ENCODE measurements around the gene RTEL1. TPM values are rescaled to one million over a fixed set of nuclear protein-coding genes. Genes with fewer than 3 reads are reported as not detected.

Gene RTEL1
- total RNA-seq, 4 donors from 2014 or later, result 10.2 to 34.4 (median 21.6) TPM

- no peak for ATAC-seq (ENCODE audit: low FRiP score)
- TF ChIP-seq, protein P1, sequence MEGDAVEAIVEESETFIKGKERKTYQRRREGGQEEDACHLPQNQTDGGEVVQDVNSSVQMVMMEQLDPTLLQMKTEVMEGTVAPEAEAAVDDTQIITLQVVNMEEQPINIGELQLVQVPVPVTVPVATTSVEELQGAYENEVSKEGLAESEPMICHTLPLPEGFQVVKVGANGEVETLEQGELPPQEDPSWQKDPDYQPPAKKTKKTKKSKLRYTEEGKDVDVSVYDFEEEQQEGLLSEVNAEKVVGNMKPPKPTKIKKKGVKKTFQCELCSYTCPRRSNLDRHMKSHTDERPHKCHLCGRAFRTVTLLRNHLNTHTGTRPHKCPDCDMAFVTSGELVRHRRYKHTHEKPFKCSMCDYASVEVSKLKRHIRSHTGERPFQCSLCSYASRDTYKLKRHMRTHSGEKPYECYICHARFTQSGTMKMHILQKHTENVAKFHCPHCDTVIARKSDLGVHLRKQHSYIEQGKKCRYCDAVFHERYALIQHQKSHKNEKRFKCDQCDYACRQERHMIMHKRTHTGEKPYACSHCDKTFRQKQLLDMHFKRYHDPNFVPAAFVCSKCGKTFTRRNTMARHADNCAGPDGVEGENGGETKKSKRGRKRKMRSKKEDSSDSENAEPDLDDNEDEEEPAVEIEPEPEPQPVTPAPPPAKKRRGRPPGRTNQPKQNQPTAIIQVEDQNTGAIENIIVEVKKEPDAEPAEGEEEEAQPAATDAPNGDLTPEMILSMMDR (IDR thresholded peaks at IDR 0.05), result no peak
- DNase-seq (ENCODE audit: low spot score), result no peak
These were observed 34.4 kb downstream of the RTEL1 start for GRCh38 chr20:63692436-63693082.

GRCh38 chr20:63693083-63693732 lies 35.1 kb downstream of the RTEL1 start:
- DNase-seq (ENCODE audit: low spot score) (no peak), ATAC-seq (ENCODE audit: low FRiP score) (no peak)
- TF ChIP-seq, protein P1 (IDR thresholded peaks at IDR 0.05), result no peak

DNA sequence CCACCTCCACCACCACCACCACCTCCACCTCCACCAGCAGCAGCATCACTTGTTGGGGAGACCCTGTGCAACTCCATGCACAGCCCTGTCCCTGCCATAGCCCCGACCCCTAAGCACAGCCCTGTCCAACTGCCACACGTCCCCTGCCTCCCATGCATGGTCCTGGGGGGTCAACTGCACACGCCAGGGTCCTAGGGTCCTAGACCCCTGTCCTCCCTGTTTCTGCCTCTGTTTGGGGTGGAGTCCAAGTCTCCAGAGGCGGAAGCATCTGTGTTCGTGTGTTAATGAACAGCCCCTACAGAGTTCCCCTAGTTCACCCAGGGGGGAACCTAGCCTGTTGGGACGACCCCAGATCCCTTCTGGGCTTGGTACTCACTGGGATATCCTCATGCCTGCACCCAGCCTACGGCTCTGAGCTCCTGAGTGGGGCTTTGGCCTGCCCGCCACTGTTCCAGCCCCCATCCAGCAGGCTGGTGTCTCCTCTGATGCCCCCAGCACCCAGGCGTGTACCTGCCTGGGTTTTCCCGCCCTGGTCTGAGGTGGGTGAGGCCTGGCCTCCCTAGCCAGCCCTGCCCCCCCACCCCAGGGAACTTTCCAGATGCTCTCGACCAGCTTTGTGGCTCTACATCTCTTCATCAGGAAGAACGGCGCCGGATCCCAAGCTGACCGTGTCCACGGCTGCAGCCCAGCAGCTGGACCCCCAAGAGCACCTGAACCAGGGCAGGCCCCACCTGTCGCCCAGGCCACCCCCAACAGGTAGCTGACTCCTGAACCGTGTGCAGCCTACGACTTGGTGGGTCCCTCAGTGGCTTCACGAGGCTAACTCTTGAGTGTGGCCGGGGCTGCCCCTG lies 35.8 kb downstream of the RTEL1 start:
- no peak for DNase-seq (ENCODE audit: low spot score)
- ATAC-seq (ENCODE audit: low FRiP score), result no peak
- TF ChIP-seq, protein P1 (IDR thresholded peaks at IDR 0.05), result no peak

- ATAC-seq (ENCODE audit: low FRiP score), result no peak
- TF ChIP-seq, protein P1 (IDR thresholded peaks at IDR 0.05), result no peak
- DNase-seq (ENCODE audit: low spot score), result no peak
These were observed 36.7 kb downstream of the RTEL1 start for GRCh38 chr20:63694584-63695423.

GRCh38 chr20:63695424-63696305 lies 37.6 kb downstream of the RTEL1 start:
- DNase-seq (ENCODE audit: low spot score) (no peak), ATAC-seq (ENCODE audit: low FRiP score) (no peak)
- TF ChIP-seq, protein P1 (IDR thresholded peaks at IDR 0.05), result no peak

DNA sequence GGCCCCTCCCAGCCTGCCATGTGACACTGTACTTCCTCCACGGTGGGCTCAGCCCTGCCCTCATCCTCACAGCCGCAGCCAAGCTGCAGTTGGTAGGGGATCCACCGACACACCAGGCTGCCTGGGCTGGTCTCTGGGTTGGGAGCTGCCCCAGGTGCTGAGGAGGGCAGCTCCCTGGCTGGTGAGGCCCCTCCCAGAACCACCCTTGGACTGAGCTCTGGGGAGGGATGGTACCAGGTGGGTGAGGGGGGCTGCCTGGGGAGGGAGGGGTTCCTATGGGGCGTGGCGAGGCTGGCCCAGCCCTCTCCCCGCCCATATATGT lies 38.2 kb downstream of the RTEL1 start:
- ATAC-seq (ENCODE audit: low FRiP score) (peak; percentile 30), DNase-seq (ENCODE audit: low spot score) (no peak)
- TF ChIP-seq, protein P1 (IDR thresholded peaks at IDR 0.05), result no peak
